Astrocyte (in vitro differentiated cells and primary cell): Measurements from ENCODE around the gene LIPC. TPM values are rescaled to one million over a fixed set of nuclear protein-coding genes. Genes with fewer than 3 reads are reported as not detected.
A peak's percentile ranks its signal among the peaks of the same experiment; 100 is the strongest.

Experiments
- DNase-seq: peaks from one replicate; pipeline ENCODE4 v3.0.0-alpha.2; 2010; ENCODE audit warnings: low read depth
- FAIRE-seq: peaks from 2 replicates; lab custom pipeline; 2011; peaks lifted over from hg19 to GRCh38; lab: Jason Lieb, UNC
- H2AFZ ChIP-seq: 2 replicates; pipeline ENCODE4 v1.6.0; 2012; ENCODE audit warnings: low read depth, low read length, inconsistent platforms
- H3K27ac ChIP-seq: 2 replicates; pipeline ENCODE4 v1.5.1; 2011; ENCODE audit warnings: low read depth, low read length, inconsistent platforms
- H3K27me3 ChIP-seq: 2 replicates; pipeline ENCODE4 v1.6.0; 2011; ENCODE audit warnings: low read length, inconsistent platforms; ENCODE audit not compliant: insufficient read depth
- H3K36me3 ChIP-seq: 2 replicates; pipeline ENCODE4 v1.5.1; 2011; ENCODE audit warnings: low read length, inconsistent platforms; ENCODE audit not compliant: insufficient read depth
- H3K4me1 ChIP-seq: 2 replicates; pipeline ENCODE4 v1.5.1; 2011; ENCODE audit warnings: low read length, inconsistent platforms; ENCODE audit not compliant: insufficient read depth
- H3K4me2 ChIP-seq: 2 replicates; pipeline ENCODE4 v1.6.0; 2012; ENCODE audit warnings: low read length, inconsistent platforms
- H3K4me3 ChIP-seq: 2 replicates; pipeline ENCODE4 v1.5.1; 2011; ENCODE audit warnings: low read depth, mild to moderate bottlenecking, low read length, inconsistent platforms; ENCODE audit not compliant: insufficient read depth
- H3K79me2 ChIP-seq: 2 replicates; pipeline ENCODE4 v1.6.0; 2012; ENCODE audit warnings: mild to moderate bottlenecking, low read length, inconsistent platforms; ENCODE audit not compliant: insufficient read depth
- H3K9ac ChIP-seq: 2 replicates; pipeline ENCODE4 v1.6.0; 2012; ENCODE audit warnings: mild to moderate bottlenecking, low read length, inconsistent platforms
- H3K9me3 ChIP-seq: 2 replicates; pipeline ENCODE4 v1.5.1; 2012; ENCODE audit warnings: low read depth, mild to moderate bottlenecking, low read length, inconsistent platforms; ENCODE audit not compliant: insufficient read depth
- H4K20me1 ChIP-seq: 2 replicates; pipeline ENCODE4 v1.6.0; 2012; ENCODE audit warnings: low read length, inconsistent platforms; ENCODE audit not compliant: insufficient read depth
- H3K27ac Mint-ChIP-seq: one replicate; pipeline ENCODE4 v1.8.0; 2021; ENCODE audit warnings: mild to moderate bottlenecking, mixed read lengths; ENCODE audit not compliant: unreplicated experiment
- H3K27me3 Mint-ChIP-seq: one replicate; pipeline ENCODE4 v1.8.0; 2021; ENCODE audit warnings: low read depth, mixed read lengths; ENCODE audit not compliant: unreplicated experiment
- H3K36me3 Mint-ChIP-seq: one replicate; pipeline ENCODE4 v1.8.0; 2021; ENCODE audit warnings: low read depth, mixed read lengths; ENCODE audit not compliant: unreplicated experiment
- H3K4me1 Mint-ChIP-seq: one replicate; pipeline ENCODE4 v1.8.0; 2021; ENCODE audit warnings: low read depth, mixed read lengths; ENCODE audit not compliant: unreplicated experiment
- H3K4me3 Mint-ChIP-seq: one replicate; pipeline ENCODE4 v1.8.0; 2021; ENCODE audit warnings: mild to moderate bottlenecking, moderate library complexity, mixed read lengths; ENCODE audit not compliant: unreplicated experiment
- H3K9me3 Mint-ChIP-seq: one replicate; pipeline ENCODE4 v1.8.0; 2021; ENCODE audit warnings: mild to moderate bottlenecking, mixed read lengths; ENCODE audit not compliant: unreplicated experiment
- CTCF ChIP-seq: IDR thresholded peaks from 2 replicates; pipeline ENCODE4 v1.5.1; 2011; ENCODE audit warnings: low read depth, mild to moderate bottlenecking, inconsistent platforms, low read length, moderate library complexity; ENCODE audit not compliant: insufficient read depth
- EZH2 ChIP-seq: IDR thresholded peaks from 2 replicates; pipeline ENCODE4 v1.6.1; 2012; ENCODE audit warnings: mild to moderate bottlenecking, low read length, inconsistent platforms; ENCODE audit not compliant: insufficient read depth
- total RNA-seq: library from RNA; stranded (reverse); gene quantifications from 2 replicates; pipeline ENCODE4 v1.2.1, GENCODE V29; 2021

Gene LIPC
- total RNA-seq, 1 donor from 2014 or later = not detected

GRCh38 chr15:58590236-58590635, 158.4 kb downstream of the LIPC start:
- Histone ChIP-seq H3K4me1 (no peaks in the 10 kb centered on the region), H3K79me2 (no peaks in the 10 kb centered on the region), H3K9ac (no peak overlapping the region), H2AFZ (no peak overlapping the region), H3K36me3 (no peaks in the 10 kb centered on the region), H3K27me3 (no peaks in the 10 kb centered on the region), H3K4me3 (no peak overlapping the region), H4K20me1 (no peaks in the 10 kb centered on the region), H3K4me2 (no peak overlapping the region), H3K9me3 (no peaks in the 10 kb centered on the region), H3K27ac (no peak overlapping the region)
- peaks cover 10% of the 10 kb centered on the region for H3K4me1 Mint-ChIP-seq
- no peaks in the 10 kb centered on the region for H3K9me3 Mint-ChIP-seq
- H3K36me3 Mint-ChIP-seq = peaks cover 8% of the 10 kb centered on the region
- no peak for TF ChIP-seq EZH2
- TF ChIP-seq CTCF = no peak
- H3K4me3 Mint-ChIP-seq = no peak overlapping the region
- no peak overlapping the region for H3K27ac Mint-ChIP-seq
- DNase-seq = peak; percentile 42
- H3K27me3 Mint-ChIP-seq = no peaks in the 10 kb centered on the region
- FAIRE-seq = no peak

GRCh38 chr15:58590926-58591325, 159.1 kb downstream of the LIPC start:
- no peak overlapping the region for H3K4me3 Mint-ChIP-seq
- Histone ChIP-seq H3K9ac (no peak overlapping the region), H4K20me1 (no peaks in the 10 kb centered on the region), H2AFZ (no peak overlapping the region), H3K9me3 (no peaks in the 10 kb centered on the region), H3K4me2 (no peak overlapping the region), H3K4me1 (no peaks in the 10 kb centered on the region), H3K27ac (no peak overlapping the region), H3K79me2 (no peaks in the 10 kb centered on the region), H3K27me3 (no peaks in the 10 kb centered on the region), H3K4me3 (no peak overlapping the region), H3K36me3 (no peaks in the 10 kb centered on the region)
- no peaks in the 10 kb centered on the region for H3K27me3 Mint-ChIP-seq
- FAIRE-seq (no peak), DNase-seq (peak; percentile 10)
- peaks cover 5% of the 10 kb centered on the region for H3K4me1 Mint-ChIP-seq
- peaks cover 8% of the 10 kb centered on the region for H3K36me3 Mint-ChIP-seq
- no peaks in the 10 kb centered on the region for H3K9me3 Mint-ChIP-seq
- no peak overlapping the region for H3K27ac Mint-ChIP-seq
- TF ChIP-seq CTCF (no peak), EZH2 (no peak)

- H3K79me2 ChIP-seq = no peaks in the 10 kb centered on the region
- H3K36me3 Mint-ChIP-seq = peaks cover 16% of the 10 kb centered on the region
- no peak overlapping the region for H3K4me3 ChIP-seq
- FAIRE-seq = no peak
- peaks cover 5% of the 10 kb centered on the region for H3K4me1 Mint-ChIP-seq
- H2AFZ ChIP-seq = no peak overlapping the region
- H3K9me3 ChIP-seq = no peaks in the 10 kb centered on the region
- H3K27ac ChIP-seq = no peak overlapping the region
- DNase-seq = no peak
- peaks cover 3% of the 10 kb centered on the region for H3K36me3 ChIP-seq
- H3K4me2 ChIP-seq = no peak overlapping the region
- no peaks in the 10 kb centered on the region for H3K27me3 Mint-ChIP-seq
- no peak overlapping the region for H3K27ac Mint-ChIP-seq
- H3K27me3 ChIP-seq = no peaks in the 10 kb centered on the region
- TF ChIP-seq EZH2 (no peak), CTCF (no peak)
- no peak overlapping the region for H3K4me3 Mint-ChIP-seq
- no peak overlapping the region for H3K9ac ChIP-seq
- H3K4me1 ChIP-seq = no peaks in the 10 kb centered on the region
- H3K9me3 Mint-ChIP-seq = no peaks in the 10 kb centered on the region
- H4K20me1 ChIP-seq = no peaks in the 10 kb centered on the region
Measured at GRCh38 chr15:58593870-58594269, 162.1 kb downstream of the LIPC start.
